Psoas muscle (tissue), 8 donors: ENCODE measurements around the gene IGSF22. TPM values are rescaled to one million over a fixed set of nuclear protein-coding genes. Genes with fewer than 3 reads are reported as not detected.

ENCODE experiments used
- ATAC-seq, 4 donors: fragments of 200-7000 bp; cut with Tn5 transposase; one replicate each; pipeline ENCODE4 v1.9.1; 2020; ENCODE audit warnings: moderate library complexity in 3 of 4, mild to moderate bottlenecking in 2 of 4
- DNase-seq, 2 donors: peaks; one replicate each; pipeline ENCODE4 v3.0.0-alpha.2; 2020
- H3K27ac ChIP-seq: fragments of 200-600 bp; one replicate; pipeline ENCODE4 v1.8.0; 2022
- H3K27me3 ChIP-seq, 3 donors: fragments of 200-600 bp in 1 of 3; one replicate each; pipeline versions ENCODE4 v1.6.1 to v1.8.0; 2013 to 2022; ENCODE audit warnings: low read length in 2 of 3, mild to moderate bottlenecking in 2 of 3, moderate library complexity in 1 of 3; ENCODE audit not compliant: insufficient read depth in 3 of 3
- H3K36me3 ChIP-seq, 2 donors: fragments of 200-600 bp in 1 of 2; one replicate each; pipeline versions ENCODE4 v1.6.1 to v1.8.0; 2013 to 2022; ENCODE audit warnings: low read depth in 1 of 2, mild to moderate bottlenecking in 1 of 2, moderate library complexity in 1 of 2; ENCODE audit not compliant: insufficient read depth in 1 of 2
- H3K4me1 ChIP-seq: fragments of 200-600 bp; one replicate; pipeline ENCODE4 v1.8.0; 2022
- H3K4me3 ChIP-seq: fragments of 200-600 bp; one replicate; pipeline ENCODE4 v1.8.0; 2022; ENCODE audit warnings: mild to moderate bottlenecking
- H3K9me3 ChIP-seq: fragments of 200-600 bp; one replicate; pipeline ENCODE4 v1.8.0; 2022
- WGBS, 3 donors: extraction: QIAGEN DNeasy Blood & Tissue Kit; methylation state at CpG; one replicate each; pipeline versions ENCODE4 v1.1.6 to v1.1.7; 2013; 5-methylcytosine and 5-hydroxymethylcytosine counted together
- intact Hi-C, 2 donors: fragments of 100-400 bp; cut with DNase I; formaldehyde crosslinking; loops; one replicate each; pipeline versions ENCODE4 v1.11.0 to v1.14.2; 2022
- long read RNA-seq, 2 donors: library from polyadenylated mRNA; unstranded; transcript quantifications; one replicate each; pipeline ENCODE4 v2.0.0, GENCODE V29; 2021
- polyA plus RNA-seq, 3 donors: library from polyadenylated mRNA; stranded (reverse); fragments of 200-250 nt; gene quantifications; one replicate each; pipeline ENCODE4 v1.2.3, GENCODE V29; 2013
- total RNA-seq, 4 donors: library from RNA; stranded (reverse); fragmentation: NEBNext Ultra II Directional in 2 of 4; extraction: Animal tissue kit (Norgen Biotek cat#: 25700) in 2 of 4; gene quantifications; one replicate each; pipeline versions ENCODE4 v1.2.1 to v1.2.4, GENCODE V29; 2021 to 2023
- TF ChIP-seq, protein P1 (sequence below): fragments of 200-600 bp; IDR thresholded peaks from one replicate; pipeline ENCODE4 v1.8.0; 2022; ENCODE audit warnings: antibody characterized with exemption
- donor health status: healthy with polysubstance abuse.
- donor health status: DM: no; HTN: no; CAD: no; lungs with moderate emphysema.
- donor health status: Bipolar disorder and iron deficiency.
- donor health status: healthy.
- donor health status: DM: yes; HTN: yes; CAD: no.
- donor health status: DM: no; HTN: no; CAD: no.
- donor health status: DM: no; HTN: no; CAD: no.
- donor health status: DM: yes; HTN: yes; CAD: no.

IGSF22 gene
- total RNA-seq (under 1 TPM; 0.08 to 0.54 (median 0.46) TPM), polyA plus RNA-seq (under 1 TPM; 0.03 to 0.87 (median 0.53) TPM)
- long read RNA-seq, donor 1, result 0 reads
- long read RNA-seq, donor 2, partial matches to known transcripts, result 0 of 2 reads
- long read RNA-seq, donor 2, other reads (novel, unspliced or antisense), result 2 of 2 reads

DNA sequence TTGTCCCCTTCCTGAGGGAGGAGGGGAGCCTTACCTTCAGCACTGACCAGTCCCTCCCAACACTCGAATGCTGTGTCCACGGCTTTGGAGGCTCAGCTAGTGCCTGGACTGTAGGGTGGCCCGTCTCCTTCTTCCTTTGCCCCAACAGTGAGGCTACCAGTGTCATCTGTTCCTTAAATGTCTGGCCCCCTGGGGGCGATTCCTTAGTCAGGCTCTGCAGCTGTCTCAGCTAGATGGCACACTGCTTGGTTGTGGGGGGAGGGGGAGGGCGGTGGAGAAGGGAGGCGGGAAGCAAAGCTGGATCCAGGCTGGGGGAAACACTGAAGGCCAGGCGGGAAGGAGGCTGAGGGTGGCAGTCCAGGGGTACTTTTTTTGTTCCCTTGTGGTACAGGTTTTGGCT, at the start of gene IGSF22:
Gene IGSF22 (minus strand): TSS at position 149 of the 400 bp plus-strand sequence. CDS start 1,952 bp downstream, outside the sequence.
- no peaks in the 10 kb centered on the region for H3K36me3 ChIP-seq
- TF ChIP-seq, protein P1, sequence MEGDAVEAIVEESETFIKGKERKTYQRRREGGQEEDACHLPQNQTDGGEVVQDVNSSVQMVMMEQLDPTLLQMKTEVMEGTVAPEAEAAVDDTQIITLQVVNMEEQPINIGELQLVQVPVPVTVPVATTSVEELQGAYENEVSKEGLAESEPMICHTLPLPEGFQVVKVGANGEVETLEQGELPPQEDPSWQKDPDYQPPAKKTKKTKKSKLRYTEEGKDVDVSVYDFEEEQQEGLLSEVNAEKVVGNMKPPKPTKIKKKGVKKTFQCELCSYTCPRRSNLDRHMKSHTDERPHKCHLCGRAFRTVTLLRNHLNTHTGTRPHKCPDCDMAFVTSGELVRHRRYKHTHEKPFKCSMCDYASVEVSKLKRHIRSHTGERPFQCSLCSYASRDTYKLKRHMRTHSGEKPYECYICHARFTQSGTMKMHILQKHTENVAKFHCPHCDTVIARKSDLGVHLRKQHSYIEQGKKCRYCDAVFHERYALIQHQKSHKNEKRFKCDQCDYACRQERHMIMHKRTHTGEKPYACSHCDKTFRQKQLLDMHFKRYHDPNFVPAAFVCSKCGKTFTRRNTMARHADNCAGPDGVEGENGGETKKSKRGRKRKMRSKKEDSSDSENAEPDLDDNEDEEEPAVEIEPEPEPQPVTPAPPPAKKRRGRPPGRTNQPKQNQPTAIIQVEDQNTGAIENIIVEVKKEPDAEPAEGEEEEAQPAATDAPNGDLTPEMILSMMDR, result no peak
- no peaks in the 10 kb centered on the region for H3K27me3 ChIP-seq
- ATAC-seq (no peak), DNase-seq (peak in 1 of 2 donors; percentile 23)
- H3K9me3 ChIP-seq, result no peaks in the 10 kb centered on the region
- no peak within 1 kb of the TSS for H3K4me3 ChIP-seq
- intact Hi-C loops, result no loop called here
- no peak within 1 kb of the TSS for H3K27ac ChIP-seq
- 48 to 51% (median 49%) methylated on average over 7 of the region's 7 CpGs for WGBS, 3 donors
- no peaks in the 10 kb centered on the region for H3K4me1 ChIP-seq

DNA sequence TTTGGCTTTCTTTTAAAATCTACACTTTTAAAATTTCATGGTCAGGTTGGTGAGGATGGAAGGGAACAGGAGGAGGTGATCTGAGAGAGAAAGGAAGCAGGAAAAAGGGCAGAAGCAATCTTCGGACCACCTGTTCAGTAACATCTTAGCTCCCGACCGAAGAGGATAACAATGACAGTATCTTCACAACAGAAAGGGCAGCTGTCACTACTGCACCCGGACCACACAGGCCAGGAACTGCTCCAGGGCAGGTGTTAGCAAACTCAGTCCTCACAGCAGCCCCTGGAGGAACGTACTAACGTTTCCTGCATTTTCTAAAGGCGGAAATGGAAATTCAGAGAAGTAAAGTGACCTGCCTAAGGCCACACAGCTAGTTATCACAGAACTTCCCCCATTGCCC, 48.8 kb upstream of the IGSF22 start:
- H3K36me3 ChIP-seq, result no peaks in the 10 kb centered on the region
- 41 to 58% (median 46%) methylated on average over 7 of the region's 7 CpGs for WGBS, 3 donors
- peaks cover 0 to 8% (median 0%) of the 10 kb centered on the region in 3 donors for H3K27me3 ChIP-seq
- H3K27ac ChIP-seq, result no peak overlapping the region
- DNase-seq, result no peak
- H3K9me3 ChIP-seq, result no peaks in the 10 kb centered on the region
- ATAC-seq, result no peak
- intact Hi-C loops, result no loop called here
- H3K4me1 ChIP-seq, result no peaks in the 10 kb centered on the region
- TF ChIP-seq, protein P1, result no peak
- no peak overlapping the region for H3K4me3 ChIP-seq

DNA sequence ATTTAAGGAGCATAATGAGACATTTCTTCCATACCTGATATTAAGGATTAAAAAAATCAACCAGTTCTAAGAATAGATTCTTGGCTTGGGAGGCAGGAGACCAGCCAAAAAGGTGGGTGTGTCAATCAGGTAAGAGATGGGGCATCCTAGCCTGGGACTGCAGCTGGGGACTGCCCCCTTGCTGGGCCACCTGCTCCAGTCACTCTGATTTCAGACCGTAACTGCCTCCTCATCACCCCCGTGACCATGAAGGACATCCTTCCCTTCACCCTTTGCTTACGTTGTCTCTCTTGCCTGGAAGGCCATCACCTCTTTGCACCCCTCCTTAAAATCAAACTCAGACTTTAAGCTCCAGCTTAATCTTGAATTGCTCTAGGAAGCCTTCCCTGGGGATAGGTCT, 47.7 kb upstream of the IGSF22 start:
- WGBS, 3 donors, result 26 to 55% (median 47%) methylated on average over 3 of the region's 3 CpGs
- Histone ChIP-seq H3K9me3 (no peaks in the 10 kb centered on the region), H3K4me3 (no peak overlapping the region), H3K27ac (no peak overlapping the region), H3K27me3 (peaks cover 0 to 8% (median 0%) of the 10 kb centered on the region in 3 donors), H3K4me1 (peaks cover 2% of the 10 kb centered on the region), H3K36me3 (no peaks in the 10 kb centered on the region)
- TF ChIP-seq, protein P1, result no peak
- intact Hi-C loops, result no loop called here
- ATAC-seq (no peak), DNase-seq (no peak)

DNA sequence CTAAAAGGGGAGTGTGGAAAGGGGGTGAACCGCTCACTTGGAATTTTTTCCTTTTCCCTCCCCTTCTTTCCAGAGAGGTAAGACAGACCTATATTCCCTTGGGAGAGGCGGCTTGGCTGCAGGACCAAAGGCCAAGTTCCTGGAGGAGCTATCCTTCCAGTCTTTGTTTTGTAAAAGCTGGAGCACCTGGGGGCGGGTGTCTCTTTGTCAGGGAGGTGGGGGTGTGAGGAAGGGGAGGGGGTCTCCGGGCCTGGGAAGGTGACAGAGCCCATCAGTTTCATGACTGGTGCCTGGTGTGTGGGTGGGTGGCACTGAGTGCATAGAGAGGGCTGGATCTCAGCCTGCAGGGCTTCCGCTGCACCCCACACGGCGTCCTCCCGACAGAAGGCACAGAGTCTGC, 47.1 kb upstream of the IGSF22 start:
- H3K9me3 ChIP-seq, result no peaks in the 10 kb centered on the region
- WGBS, 3 donors, result 60 to 65% (median 63%) methylated on average over 8 of the region's 8 CpGs
- no peaks in the 10 kb centered on the region for H3K36me3 ChIP-seq
- DNase-seq, result no peak
- intact Hi-C loops, result no loop called here
- no peak overlapping the region for H3K27ac ChIP-seq
- peaks cover 3% of the 10 kb centered on the region for H3K4me1 ChIP-seq
- H3K4me3 ChIP-seq, result no peak overlapping the region
- no peak for ATAC-seq
- H3K27me3 ChIP-seq, result peaks cover 0 to 8% (median 0%) of the 10 kb centered on the region in 3 donors
- TF ChIP-seq, protein P1, result no peak

DNA sequence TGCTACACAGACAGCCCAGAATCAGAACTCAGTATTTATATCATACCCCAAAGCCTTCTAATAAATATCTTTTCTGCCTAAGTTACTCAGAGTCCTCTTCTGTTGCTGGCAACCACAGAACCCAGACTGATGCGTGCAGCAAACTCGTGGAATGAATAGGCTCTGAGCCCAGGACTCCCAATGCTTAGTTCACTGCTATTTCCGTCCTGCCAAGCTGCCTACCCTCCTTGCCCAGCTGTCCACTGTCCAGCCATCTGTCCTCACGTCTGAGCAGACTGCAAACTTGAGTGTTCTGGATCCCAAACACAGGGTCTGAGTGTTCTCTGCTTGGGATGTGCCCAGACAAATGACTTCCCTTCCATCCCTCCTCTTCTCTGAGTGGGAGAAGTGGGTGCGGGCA, 46.2 kb upstream of the IGSF22 start:
- no peak for ATAC-seq
- DNase-seq, result no peak
- H3K27me3 ChIP-seq, result peaks cover 0 to 8% (median 0%) of the 10 kb centered on the region in 3 donors
- H3K4me3 ChIP-seq, result no peak overlapping the region
- peaks cover 3% of the 10 kb centered on the region for H3K4me1 ChIP-seq
- intact Hi-C loops, result no loop called here
- TF ChIP-seq, protein P1, result no peak
- H3K36me3 ChIP-seq, result no peaks in the 10 kb centered on the region
- no peaks in the 10 kb centered on the region for H3K9me3 ChIP-seq
- 32 to 40% (median 38%) methylated on average over 5 of the region's 5 CpGs for WGBS, 3 donors
- no peak overlapping the region for H3K27ac ChIP-seq
